Erythroblast (primary cell): ENCODE data around the gene DOCK4.

Experiments used
- GATA1 ChIP-seq: IDR thresholded peaks from 2 replicates; pipeline ENCODE4 v1.6.1; 2011; ENCODE audit warnings: low read depth, mild to moderate bottlenecking, control low read depth, low read length, moderate library complexity
- POLR2A ChIP-seq: IDR thresholded peaks from 2 replicates; pipeline ENCODE4 v1.6.1; 2011; ENCODE audit warnings: mild to moderate bottlenecking, low read length

DNA sequence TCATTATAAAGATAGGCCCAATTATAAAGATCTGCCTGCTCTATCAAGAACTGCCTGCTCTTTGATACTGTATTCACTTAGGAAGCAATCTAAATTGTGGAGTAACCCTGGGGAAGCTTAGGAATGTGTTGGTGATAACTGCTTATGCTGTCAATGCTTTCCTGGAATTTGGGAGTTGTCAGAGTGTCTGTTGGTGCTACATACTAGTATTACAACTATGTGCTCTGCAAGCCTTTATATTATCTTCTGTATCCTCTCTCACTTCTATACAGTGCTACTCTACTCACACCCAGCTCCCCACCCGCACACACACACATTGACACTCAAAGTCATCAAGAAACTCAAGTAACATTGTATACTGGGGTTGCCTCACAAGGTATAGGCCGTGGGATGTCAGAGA, 6.4 kb upstream of the DOCK4 start:
- TF ChIP-seq POLR2A (no peak), GATA1 (no peak)
